ENCODE data around the gene DLGAP1.

The DLGAP1 gene

DNA sequence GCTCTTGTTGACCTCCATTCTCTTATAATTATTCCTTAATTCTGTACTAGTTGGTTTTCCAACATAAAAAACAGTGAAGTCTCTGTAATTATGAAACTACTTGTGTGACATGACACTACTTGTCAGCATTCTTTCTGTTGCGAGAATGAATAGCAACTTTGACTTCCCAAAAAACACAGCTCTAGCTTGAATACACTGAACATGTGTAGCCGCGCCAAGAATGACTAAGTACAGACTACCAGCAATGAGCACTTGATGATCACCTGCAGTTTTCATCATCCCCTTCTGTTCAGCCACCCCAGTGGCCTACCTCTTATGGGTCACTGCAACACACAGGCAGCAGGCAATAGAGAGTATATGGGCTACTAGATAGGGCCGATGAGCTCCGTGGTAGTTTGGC lies 775.9 kb downstream of the DLGAP1 start:
- no peak overlapping the region for H3K4me3 ChIP-seq (ENCODE audit: low read length)

DNA sequence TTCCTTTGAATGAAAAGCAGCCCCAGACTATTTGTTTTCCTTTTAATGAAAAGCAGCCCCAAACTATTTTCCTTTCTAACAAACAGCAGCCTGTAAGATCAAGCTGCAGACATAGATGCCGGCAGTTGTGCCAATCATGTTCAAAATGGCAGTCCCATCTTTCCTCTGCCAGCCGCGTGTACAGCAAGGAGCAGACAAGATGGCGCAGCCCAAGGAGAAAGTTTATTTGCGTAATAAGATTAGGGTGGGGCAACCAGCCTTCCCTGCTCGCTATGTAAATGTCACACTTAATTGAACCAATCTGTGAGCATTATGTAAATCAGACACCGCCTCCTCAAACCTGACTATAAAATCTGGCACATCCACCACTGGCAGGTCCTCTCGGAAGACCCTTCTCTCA lies 779.1 kb downstream of the DLGAP1 start:
- TF ChIP-seq, protein P1, sequence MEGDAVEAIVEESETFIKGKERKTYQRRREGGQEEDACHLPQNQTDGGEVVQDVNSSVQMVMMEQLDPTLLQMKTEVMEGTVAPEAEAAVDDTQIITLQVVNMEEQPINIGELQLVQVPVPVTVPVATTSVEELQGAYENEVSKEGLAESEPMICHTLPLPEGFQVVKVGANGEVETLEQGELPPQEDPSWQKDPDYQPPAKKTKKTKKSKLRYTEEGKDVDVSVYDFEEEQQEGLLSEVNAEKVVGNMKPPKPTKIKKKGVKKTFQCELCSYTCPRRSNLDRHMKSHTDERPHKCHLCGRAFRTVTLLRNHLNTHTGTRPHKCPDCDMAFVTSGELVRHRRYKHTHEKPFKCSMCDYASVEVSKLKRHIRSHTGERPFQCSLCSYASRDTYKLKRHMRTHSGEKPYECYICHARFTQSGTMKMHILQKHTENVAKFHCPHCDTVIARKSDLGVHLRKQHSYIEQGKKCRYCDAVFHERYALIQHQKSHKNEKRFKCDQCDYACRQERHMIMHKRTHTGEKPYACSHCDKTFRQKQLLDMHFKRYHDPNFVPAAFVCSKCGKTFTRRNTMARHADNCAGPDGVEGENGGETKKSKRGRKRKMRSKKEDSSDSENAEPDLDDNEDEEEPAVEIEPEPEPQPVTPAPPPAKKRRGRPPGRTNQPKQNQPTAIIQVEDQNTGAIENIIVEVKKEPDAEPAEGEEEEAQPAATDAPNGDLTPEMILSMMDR (IDR thresholded peaks at IDR 0.05; ENCODE audit: low read depth, low read length): no peak
- no peak for TF ChIP-seq EZH2phosphoT487 (IDR thresholded peaks at IDR 0.05; ENCODE audit: low read depth)
- H3K27me3 ChIP-seq (ENCODE audit: low read depth, low read length): peaks cover 7% of the 10 kb centered on the region; the same call in 1 of the 2 replicates
- no peaks in the 10 kb centered on the region for H3K79me2 ChIP-seq (ENCODE audit: low read length)
- no peak overlapping the region for H3K9ac ChIP-seq (ENCODE audit: low read length)
- no peaks in the 10 kb centered on the region for H3K4me1 ChIP-seq (ENCODE audit: low read length)
- H3K4me2 ChIP-seq (ENCODE audit: low read length): no peak overlapping the region
- H3K4me3 ChIP-seq (ENCODE audit: low read length): no peak overlapping the region
- H3K27ac ChIP-seq (ENCODE audit: low read length): no peak overlapping the region
- no peak overlapping the region for H2AFZ ChIP-seq (ENCODE audit: low read depth, low read length)
- no peaks in the 10 kb centered on the region for H4K20me1 ChIP-seq (ENCODE audit: insufficient read depth, low read length)
- no peaks in the 10 kb centered on the region for H3K9me3 ChIP-seq (ENCODE audit: insufficient read depth, low read length)
- H3K36me3 ChIP-seq (replicated peaks; ENCODE audit: low read depth, low read length): no peaks in the 10 kb centered on the region

More for the DNA sequence above, 775.9 kb downstream of the DLGAP1 start:
- H3K27me3 ChIP-seq (ENCODE audit: low read depth, low read length): peaks cover 7% of the 10 kb centered on the region; the same call in 1 of the 2 replicates
- no peak overlapping the region for H2AFZ ChIP-seq (ENCODE audit: low read depth, low read length)
- H3K4me1 ChIP-seq (ENCODE audit: low read length): no peaks in the 10 kb centered on the region
- no peak overlapping the region for H3K9ac ChIP-seq (ENCODE audit: low read length)
- H3K27ac ChIP-seq (ENCODE audit: low read length): no peak overlapping the region
- TF ChIP-seq, protein P1 (IDR thresholded peaks at IDR 0.05; ENCODE audit: low read depth, low read length): no peak
- no peak for TF ChIP-seq EZH2phosphoT487 (IDR thresholded peaks at IDR 0.05; ENCODE audit: low read depth)
- no peaks in the 10 kb centered on the region for H3K79me2 ChIP-seq (ENCODE audit: low read length)
- H3K9me3 ChIP-seq (ENCODE audit: insufficient read depth, low read length): no peaks in the 10 kb centered on the region
- no peak overlapping the region for H3K4me2 ChIP-seq (ENCODE audit: low read length)
- H3K36me3 ChIP-seq (replicated peaks; ENCODE audit: low read depth, low read length): no peaks in the 10 kb centered on the region
- H4K20me1 ChIP-seq (ENCODE audit: insufficient read depth, low read length): no peaks in the 10 kb centered on the region

GRCh38 chr18:3675446-3675845 lies 779.7 kb downstream of the DLGAP1 start:
- Histone ChIP-seq H3K4me1 (ENCODE audit: low read length) (no peaks in the 10 kb centered on the region), H3K36me3 (replicated peaks; ENCODE audit: low read depth, low read length) (no peaks in the 10 kb centered on the region)
- TF ChIP-seq, protein P1 (IDR thresholded peaks at IDR 0.05; ENCODE audit: low read depth, low read length): no peak
- TF ChIP-seq EZH2phosphoT487 (IDR thresholded peaks at IDR 0.05; ENCODE audit: low read depth): no peak

GRCh38 chr18:3671176-3671575 lies 783.9 kb downstream of the DLGAP1 start:
- no peak for TF ChIP-seq EZH2phosphoT487 (IDR thresholded peaks at IDR 0.05; ENCODE audit: low read depth)
- TF ChIP-seq, protein P1 (IDR thresholded peaks at IDR 0.05; ENCODE audit: low read depth, low read length): no peak
- no peaks in the 10 kb centered on the region for H3K79me2 ChIP-seq (ENCODE audit: low read length)
- H3K9me3 ChIP-seq (ENCODE audit: insufficient read depth, low read length): no peaks in the 10 kb centered on the region
- H2AFZ ChIP-seq (ENCODE audit: low read depth, low read length): no peak overlapping the region
- no peaks in the 10 kb centered on the region for H3K36me3 ChIP-seq (replicated peaks; ENCODE audit: low read depth, low read length)
- no peaks in the 10 kb centered on the region for H4K20me1 ChIP-seq (ENCODE audit: insufficient read depth, low read length)
- H3K9ac ChIP-seq (ENCODE audit: low read length): no peak overlapping the region
- no peaks in the 10 kb centered on the region for H3K4me1 ChIP-seq (ENCODE audit: low read length)
- no peak overlapping the region for H3K4me2 ChIP-seq (ENCODE audit: low read length)
- H3K27ac ChIP-seq (ENCODE audit: low read length): no peak overlapping the region
- no peak overlapping the region for H3K4me3 ChIP-seq (ENCODE audit: low read length)
- no peaks in the 10 kb centered on the region for H3K27me3 ChIP-seq (ENCODE audit: low read depth, low read length)

More at GRCh38 chr18:3675446-3675845, 779.7 kb downstream of the DLGAP1 start:
- Histone ChIP-seq H4K20me1 (ENCODE audit: insufficient read depth, low read length) (no peaks in the 10 kb centered on the region), H3K9me3 (ENCODE audit: insufficient read depth, low read length) (no peaks in the 10 kb centered on the region), H3K4me2 (ENCODE audit: low read length) (no peak overlapping the region), H3K9ac (ENCODE audit: low read length) (no peak overlapping the region), H3K79me2 (ENCODE audit: low read length) (no peaks in the 10 kb centered on the region), H3K27me3 (ENCODE audit: low read depth, low read length) (peaks cover 7% of the 10 kb centered on the region; the same call in 1 of the 2 replicates), H3K4me3 (ENCODE audit: low read length) (no peak overlapping the region), H2AFZ (ENCODE audit: low read depth, low read length) (no peak overlapping the region), H3K27ac (ENCODE audit: low read length) (no peak overlapping the region)
